CD4-positive, alpha-beta T cell treated with Interferon alpha-2 for 1 hour (primary cell): Measurements from ENCODE around the gene SF3A2.
"Not testable (repeated sequence)": the region's sequence is repeated elsewhere in the genome, so short reads cannot be mapped to it uniquely, and the experiment has no call there.

Experiments used
- DNase-seq, 2 donors: peaks; one replicate each; pipeline ENCODE4 v3.0.0-alpha.2; 2020 to 2022

Gene SF3A2

DNA sequence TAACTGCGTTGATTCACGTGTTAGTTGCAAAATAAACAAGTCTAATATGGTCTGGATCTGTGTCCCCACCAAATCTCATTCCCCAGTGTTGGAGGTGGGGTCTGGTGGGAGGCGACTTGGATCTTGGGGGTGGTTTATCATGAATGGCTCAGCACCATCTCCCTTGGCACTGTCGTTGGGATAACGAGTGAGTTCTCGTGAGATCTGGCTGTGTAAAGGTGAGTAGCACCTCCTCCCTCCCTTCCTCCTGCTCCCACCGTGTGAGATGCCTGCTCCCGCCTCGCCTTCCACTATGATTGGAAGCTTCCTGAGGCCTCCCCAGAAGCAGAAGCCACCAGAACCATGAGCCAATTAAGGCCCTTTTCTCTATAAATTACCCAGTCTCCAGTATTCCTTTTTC lies 40.5 kb downstream of the SF3A2 start:
- DNase-seq, result no peak

DNA sequence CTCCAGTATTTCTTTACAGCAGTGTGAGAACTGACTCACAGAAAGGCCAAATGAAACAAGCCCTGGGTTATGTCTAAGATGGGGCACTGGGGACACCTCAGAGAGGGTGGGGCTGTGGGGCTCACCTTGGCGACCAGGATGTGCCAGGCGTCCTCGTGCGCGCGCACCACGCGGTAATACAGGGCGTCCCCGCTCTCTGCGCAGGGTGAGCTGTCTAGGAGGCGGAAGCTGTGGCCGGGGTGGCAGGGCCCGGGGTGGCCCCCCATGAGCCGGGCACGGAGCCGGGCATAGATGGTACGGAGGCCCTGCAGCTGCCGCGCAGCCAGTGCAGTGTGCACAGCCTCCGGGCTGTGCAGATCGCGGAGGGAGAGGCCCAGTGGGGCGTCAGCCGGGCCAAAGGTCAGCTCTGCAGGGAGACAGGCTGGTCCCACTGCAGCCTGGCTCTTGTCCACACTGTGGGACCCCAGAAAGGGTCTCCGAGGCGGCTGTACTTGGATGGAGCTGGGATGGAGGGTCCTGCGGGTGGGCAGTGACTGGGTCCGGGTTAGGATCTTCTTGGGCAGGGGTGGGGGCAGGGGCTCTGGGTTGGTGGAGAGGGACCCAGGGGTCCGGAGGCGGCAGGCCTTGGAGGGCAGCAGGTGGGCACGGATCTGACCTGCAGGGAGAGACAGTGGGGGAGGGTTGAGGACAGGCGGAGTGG lies 42.0 kb downstream of the SF3A2 start:
- DNase-seq, result no peak

DNA sequence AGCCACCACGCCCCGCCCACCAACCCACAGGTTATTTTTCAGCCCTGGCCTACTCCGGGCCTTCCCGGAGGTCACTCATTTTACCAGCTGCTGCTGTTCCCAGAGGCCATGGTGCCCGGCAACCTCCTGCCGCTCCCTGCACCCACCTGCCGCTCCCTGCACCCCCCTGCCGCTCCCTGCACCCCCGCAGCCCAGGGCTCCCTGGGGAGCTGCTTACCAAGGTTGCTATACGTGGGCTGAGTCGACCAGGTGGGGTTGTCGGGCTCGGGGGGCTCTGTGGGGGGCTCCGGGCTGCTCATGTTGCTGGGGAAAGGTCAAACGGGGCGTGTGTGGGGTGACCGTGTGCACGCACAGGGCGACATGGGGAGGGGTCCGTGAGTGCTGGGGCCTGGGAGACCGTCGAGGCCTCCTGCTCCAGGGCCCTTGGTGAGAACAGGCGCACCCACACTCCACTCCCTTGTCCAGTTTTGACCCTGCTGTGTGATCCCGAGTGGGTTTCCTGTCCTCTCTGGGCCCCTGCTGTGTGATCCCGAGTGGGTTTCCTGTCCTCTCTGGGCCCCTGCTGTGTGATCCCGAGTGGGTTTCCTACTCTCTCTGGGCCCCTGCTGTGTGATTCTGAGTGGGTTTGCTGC lies 44.1 kb downstream of the SF3A2 start:
- DNase-seq, result no peak

DNA sequence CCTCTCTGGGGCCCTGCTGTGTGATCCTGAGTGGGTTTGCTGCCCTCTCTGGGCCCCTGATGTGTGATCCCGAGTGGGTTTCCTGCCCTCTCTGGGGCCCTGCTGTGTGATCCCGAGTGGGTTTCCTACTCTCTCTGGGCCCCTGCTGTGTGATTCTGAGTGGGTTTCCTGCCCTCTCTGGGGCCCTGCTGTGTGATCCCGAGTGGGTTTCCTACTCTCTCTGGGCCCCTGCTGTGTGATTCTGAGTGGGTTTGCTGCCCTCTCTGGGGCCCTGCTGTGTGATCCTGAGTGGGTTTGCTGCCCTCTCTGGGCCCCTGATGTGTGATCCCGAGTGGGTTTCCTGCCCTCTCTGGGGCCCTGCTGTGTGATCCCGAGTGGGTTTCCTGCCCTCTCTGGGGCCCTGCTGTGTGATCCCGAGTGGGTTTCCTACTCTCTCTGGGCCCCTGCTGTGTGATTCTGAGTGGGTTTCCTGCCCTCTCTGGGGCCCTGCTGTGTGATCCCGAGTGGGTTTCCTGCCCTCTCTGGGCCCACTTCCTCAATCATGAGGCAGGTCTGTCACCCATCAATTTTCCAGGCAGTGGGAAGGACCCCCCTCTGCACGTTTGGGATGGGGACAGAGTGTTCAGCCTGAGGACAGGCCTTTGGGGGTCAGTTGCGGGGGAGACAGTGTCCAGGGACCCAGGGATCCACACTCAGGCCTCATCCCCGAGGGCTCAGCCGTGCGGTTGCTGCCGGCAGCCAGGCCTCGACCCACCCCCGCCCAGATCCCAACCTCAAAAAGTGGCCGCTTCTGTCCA lies 44.8 kb downstream of the SF3A2 start:
- not testable (repeated sequence) for DNase-seq

DNA sequence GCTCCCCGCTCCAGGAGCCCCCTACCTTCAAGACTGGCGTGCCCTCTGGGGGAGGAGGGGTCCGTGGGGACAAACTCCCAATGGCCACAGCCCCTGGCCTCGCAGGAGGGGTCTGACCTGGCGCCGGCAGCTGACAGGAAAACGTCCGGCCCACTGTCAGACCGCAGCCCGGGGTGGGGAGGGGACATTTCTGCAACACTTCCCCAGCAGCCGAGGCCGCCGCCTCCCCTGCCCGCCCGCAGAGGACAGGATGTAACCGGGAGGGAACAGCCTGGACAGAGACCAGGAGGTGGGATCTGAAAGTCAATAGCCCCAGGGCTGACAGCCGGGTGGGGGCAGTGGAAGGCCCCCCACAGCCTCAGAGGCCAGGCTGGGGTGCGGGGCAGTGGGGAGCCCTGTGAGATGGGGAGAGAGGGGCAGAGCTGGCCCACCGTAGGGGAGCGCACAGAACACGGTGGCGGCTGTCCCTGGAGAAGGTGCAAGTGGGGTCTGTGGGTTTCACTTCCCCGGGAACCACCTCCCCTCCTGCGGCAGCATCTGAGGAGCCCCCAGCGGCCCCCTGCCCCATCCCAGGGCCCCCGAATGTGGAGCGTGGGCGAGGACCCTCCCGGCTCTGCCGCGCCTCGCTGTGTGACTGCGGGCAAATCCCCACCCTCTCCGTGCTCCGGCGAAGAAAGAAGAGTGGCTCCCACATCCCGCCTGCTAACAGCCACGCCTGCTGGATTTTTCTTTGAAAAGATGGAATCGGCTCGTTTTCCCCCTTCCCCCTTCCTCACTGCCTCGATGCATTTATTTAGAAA lies 45.6 kb downstream of the SF3A2 start, which contains the start of gene PEAK3:
TSS of gene PEAK3 (minus strand) at position 114 of the 800 bp plus-strand sequence. CDS start 1,244 bp downstream, outside the sequence.
- DNase-seq, result peak; percentile 47 to 54

DNA sequence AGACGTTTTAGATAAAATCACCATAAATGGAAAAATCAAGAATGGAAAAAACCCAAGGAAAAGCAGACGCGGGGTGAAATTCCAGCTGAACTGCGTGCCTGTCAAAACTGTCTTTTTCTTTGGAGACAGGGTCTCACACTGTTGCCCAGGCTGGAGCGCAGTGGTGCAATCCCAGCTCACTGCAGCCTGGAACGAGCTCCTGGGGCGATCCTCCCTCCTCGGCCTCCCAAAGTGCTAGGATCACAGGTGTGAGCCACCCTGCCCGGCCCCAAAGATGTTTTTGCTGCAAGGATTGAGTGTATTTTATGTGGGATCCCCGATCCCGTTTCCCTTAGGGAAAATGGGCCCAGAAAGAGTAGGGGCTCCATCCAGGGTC lies 46.2 kb downstream of the SF3A2 start:
- no peak for DNase-seq

DNA sequence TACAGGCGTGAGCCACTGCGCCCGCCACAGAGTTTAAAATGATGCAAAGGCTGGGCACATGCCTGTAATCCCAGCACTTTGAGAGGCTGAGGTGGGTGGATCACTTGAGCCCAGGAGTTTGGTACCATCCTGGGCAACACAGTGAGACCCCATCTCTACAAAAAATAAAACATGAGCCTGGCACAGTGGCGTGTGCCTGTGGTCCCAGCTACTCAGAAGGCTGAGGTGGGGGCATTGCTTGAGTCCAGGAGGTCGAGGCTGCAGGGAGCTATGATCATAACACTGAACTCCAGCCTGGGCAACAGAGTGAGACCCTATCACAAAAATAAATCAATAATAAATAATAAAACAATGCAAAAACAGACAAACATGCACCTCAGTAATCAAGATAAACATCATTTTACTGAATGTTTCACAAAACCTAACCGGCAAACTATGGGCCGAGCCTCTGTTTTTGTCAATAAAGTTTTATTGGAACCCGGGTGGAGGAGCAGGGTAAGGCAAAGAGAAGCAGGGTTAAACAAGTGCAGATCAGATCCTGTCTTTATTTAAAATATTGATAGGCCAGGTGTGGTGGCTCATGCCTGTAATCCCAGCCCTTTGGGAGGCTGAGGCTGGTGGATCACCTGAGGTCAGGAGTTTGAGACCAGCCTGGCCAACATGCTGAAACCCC lies 47.3 kb downstream of the SF3A2 start:
- no peak for DNase-seq

DNA sequence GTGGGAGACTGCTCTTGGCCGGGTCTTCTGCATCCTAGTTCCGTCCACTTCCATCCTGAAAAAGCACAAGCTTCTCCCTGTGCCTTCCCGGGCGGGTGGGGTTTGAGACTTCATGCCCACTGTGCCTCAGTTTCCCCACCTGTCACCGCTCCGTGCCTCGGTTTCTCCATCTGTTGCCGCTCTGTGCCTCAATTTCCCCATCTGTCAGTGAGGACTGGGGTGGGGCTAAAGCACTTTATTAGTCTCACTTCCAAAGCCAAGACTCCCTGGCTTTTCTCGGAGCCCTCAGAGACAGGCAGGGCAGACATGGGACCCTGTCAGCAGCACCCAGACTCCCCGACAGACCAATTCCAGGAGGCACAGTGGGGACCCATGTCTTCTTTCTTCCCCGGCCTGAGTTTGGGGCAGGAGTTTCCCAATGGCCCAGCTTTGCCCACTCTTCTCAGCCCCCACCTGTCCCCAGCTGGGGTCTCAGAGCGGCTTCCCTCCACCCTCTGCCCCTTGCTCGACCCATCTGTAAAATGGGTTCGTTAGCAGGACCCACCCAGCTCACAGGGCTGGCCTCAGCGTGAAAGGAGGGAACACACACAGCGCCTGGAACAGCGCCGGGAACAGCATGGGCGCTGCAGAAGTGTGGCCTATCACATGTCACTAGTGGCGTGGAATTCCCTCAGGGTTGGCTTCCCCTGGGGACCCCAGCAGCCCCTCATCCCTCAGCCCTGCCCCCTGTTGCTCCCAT lies 49.9 kb downstream of the SF3A2 start:
- DNase-seq, result no peak

DNA sequence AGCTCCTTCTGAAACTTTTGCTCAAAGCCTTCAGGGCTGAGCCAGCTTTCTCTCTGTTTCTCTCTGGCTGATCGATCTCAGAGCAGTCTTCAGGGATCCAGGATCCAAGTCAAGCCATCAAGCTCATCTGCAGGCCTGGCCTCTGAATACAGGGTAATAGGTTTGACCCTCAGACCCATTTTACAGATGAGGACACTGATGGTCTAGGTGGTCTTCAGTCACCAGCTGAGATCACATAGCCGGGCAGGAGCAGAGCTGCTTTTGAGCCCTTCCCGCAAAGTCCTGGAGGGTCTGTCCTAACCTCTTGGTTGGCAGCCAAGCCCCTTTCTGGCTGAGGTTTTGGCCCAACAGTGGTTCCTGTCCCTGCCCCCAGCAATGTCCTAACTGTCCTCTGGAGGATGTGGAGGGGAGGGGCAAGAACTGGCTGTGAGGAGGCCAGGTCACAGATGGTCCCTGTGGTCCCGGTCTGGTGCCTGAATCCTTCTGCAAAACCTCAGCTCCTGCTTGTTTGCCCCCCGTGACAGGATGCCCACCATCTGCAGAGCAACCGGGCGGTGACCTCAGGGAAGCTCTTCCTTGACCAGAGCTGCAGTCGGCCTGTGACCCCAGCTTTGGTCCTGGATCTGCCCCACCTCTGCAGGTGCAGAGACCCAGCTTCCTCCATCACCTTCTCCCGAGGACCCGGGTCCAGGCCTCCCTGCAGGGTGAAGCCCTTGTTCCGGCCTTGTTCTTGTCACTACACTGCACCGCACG lies 51.1 kb downstream of the SF3A2 start:
- DNase-seq, result no peak

DNA sequence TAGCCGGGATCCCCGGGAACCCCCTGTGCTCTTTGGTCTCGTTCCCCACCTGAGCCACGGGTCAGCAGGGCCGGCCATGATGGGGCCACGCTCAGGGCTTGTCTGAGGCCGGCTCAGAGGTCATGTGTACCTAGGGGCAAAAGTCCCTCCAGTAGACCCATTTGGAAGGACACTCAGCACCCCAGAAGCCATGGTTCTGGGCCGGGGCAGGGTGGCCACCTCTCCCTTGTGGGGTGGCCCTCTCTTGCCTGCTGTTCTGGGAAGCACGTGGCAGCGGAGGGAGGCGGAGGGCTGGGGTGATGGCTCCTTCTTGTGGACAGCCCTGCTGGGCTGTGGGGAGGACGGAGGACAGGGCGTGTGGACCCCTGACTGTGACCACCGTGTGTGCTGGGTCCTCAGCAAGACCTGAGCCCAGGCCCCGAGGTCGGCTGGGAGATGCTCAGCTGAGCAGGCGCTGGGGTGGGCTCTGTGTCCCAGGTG lies 51.8 kb downstream of the SF3A2 start:
- DNase-seq, result no peak

DNA sequence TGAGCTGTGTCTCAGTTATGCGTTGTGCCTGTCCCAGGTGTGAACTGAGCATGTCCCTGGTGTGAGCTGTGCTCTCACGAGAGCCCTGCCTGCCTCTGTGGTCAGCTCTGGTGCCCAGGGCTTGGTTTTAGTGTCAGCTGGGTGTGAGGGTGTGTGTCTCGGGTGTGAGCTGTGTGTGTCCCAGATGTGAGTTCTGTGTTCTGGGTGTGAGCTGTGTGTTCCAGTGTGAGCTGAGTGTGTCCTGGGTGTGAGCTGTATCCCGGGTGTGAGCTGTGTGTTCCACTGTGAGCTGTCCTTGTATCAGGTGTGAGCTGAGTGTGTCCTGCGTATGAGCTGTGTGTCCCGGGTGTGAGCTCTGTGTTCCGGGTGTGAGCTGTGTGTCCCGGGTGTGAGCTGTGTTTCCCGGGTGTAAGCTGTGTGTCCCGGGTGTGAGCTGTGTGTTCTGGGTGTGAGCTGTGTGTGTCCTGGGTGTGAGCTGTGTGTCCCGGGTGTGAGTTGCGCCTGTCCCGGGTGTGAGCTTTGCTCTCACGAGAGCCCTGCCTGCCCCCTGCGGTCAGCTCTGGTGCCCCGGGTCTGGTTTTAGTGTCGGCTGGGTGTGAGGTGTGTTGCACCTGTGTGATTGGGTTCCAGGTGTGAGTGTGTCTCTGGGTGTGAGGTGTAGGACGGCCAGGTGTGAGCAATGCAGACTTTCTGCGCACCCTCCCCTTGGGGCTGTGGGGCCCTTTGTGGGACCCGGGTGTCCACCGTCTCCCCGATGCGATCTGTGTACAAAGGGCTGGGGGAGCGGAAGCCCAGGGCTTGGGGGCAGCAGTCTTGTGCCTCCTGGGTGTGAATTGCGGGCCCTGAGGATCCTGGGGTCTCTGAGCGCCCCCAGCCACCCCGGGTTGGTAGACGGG lies 52.4 kb downstream of the SF3A2 start:
- no peak for DNase-seq

DNA sequence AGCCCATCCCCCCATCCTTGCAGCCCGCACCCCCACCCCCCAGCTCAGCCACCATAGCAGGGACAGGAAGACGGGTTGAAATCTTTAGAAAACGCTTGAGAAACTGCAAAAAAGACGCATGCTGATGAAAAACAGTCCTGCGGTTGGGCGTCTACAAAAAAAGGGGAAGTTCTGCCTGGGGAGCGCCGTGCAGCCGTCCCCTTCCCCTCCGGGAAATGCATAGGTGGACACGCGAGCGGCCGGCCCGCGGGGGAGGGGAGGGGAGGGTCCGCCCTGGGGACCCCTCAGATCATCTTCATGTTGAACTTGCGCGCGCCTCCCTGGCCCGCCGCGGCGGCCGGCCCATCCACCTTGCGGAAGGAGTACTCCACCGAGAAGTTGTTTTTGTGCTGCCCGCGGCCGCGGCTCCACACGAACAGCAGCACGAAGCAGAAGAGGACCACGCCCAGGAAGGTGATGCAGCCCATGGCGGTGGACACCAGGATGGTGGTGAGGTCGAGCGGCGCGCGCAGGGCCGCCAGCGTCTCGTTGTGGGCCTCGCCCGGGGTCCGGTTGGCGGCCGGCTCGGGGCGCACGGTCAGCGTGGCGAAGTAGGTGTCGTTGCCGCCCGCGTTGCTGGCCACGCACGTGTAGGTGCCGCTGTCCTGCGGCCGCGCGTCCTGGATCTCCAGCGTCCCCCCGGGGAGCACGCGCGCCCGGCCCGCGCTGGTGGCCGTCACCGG lies 53.3 kb downstream of the SF3A2 start:
- peak; percentile 60 to 67 for DNase-seq

DNA sequence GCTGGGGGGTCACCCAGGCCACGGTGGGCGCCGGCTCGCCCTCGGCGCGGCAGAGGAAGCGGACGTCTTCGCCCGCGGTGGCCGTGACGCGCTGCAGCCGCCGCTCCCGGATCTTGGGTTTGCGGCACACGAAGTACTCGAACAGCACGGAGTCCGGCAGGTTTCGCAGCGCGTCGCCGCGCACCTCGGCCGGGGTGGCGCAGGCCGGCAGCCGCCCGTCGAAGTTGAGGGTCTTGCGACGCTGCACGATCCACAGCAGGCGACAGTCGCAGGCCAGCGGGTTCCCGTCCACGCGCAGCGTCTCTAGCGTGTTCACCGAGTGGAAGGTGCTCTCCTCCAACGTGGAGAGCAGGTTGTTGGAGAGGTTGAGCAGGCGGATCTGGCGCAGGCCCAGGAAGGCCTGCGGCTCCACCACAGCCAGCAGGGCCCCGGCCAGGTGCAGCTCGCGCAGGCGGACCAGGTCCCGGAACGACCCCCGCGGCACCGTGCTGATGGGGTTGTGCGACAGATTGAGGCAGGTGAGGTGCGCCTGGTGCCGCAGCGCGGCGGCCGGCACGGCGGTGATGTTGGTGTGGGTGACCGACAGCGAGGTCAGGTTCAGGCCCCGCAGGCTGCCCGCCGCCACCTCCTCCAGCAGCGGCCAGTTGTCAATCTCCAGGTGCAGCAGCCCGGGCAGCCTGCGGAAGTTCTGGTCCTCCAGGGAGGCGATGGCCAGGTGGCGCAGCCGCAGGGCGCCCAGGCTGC lies 54.0 kb downstream of the SF3A2 start:
- DNase-seq, result no peak

DNA sequence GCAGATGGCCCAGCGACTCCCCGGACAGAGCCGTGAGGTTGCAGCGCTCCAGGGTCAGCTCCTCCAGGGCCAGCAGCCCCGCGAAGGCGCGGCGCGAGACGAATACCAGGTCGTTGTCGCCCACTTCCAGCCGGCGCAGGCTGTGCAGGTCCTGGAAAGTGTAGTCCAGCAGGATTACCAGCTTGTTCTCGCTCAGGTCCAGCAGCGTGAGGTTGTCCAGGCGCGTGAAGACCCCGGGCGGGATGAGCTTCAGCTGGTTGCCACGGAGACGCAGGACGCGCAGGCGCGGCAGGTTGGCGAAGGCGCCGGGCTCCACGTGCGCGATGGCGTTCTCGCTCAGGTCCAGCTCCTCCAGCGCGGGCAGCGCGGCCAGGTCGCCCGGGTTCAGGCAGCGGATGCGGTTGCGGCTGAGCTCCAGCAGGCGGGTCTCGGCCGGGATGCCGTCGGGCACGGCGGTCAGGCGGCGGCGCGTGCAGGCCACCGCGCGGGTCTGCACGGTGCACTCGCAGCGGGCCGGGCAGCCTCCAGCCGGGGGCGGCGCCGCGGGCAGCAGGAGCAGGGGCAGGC lies 54.6 kb downstream of the SF3A2 start:
- no peak for DNase-seq

DNA sequence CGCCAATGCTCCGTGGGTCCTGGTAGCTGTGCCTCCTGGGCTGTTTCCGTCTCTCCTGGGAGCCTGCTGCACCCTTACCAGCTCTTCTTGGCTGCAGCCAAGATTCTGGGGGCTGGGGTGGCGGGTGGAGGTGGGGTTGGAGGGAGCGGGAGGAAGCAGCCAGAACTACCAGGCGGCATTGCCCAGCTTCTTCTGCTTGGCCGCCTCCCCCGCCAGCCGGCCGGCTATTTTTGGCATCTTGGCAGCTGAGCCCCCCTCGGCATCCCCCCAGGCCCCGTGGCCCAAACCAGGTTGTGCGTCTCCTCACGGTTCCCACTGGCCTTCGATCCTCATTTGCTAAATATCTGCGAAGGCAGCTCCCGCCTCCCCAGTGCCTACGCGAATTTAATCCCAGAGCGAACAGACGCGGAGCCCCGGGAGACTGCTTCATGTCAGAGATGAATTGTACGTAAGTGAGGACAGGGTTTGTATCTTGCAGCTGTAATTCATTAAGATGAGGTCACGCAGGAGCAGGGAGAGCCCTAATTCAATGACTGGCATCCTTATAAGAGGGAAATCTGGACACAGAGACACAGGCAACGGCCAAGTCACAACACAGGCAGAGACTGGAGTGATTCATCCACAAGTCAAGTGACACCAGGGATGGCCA lies 58.2 kb downstream of the SF3A2 start:
- no peak for DNase-seq

DNA sequence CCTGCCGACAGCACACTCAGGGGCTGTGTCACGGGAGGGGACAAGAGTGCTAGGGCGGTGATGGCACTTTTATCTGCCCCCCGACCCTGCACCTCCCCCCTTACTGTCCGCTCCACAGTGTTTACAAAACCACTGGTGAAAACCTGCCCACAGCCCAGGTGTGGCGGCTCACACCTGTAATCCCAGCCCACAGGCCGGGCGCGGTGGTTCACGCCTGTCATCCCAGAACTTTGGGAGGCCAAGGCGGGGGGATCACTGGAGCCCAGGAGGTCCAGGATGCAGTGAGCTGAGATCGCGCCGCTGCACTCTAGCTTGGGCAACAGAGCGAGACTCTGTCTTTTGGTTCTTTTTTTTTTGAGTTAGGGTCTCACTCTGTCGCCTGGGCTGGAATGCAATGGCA lies 59.5 kb downstream of the SF3A2 start:
- DNase-seq, result no peak
